Fibroblast of villous mesenchyme (primary cell): Measurements from ENCODE around the gene ZNF804B. TPM values are rescaled to one million over a fixed set of nuclear protein-coding genes. Genes with fewer than 3 reads are reported as not detected.

ENCODE experiments used
- DNase-seq: peaks from one replicate; pipeline ENCODE4 v3.0.0-alpha.2; 2010; ENCODE audit warnings: low read depth
- H3K4me3 ChIP-seq: 2 replicates; pipeline ENCODE4 v1.5.1; 2011; ENCODE audit warnings: low read depth, mild to moderate bottlenecking, low read length
- total RNA-seq: library from RNA; depleted of rRNA; stranded (reverse); fragments of >200 nt; gene quantifications from 2 replicates; pipeline ENCODE4 v1.2.3, GENCODE V29; 2012
- TF ChIP-seq, protein P1 (sequence below): IDR thresholded peaks from 2 replicates; pipeline ENCODE4 v1.5.1; 2012; ENCODE audit warnings: low read depth, mild to moderate bottlenecking, low read length; ENCODE audit not compliant: insufficient read depth

Gene ZNF804B
- total RNA-seq, 1 donor = not detected

DNA sequence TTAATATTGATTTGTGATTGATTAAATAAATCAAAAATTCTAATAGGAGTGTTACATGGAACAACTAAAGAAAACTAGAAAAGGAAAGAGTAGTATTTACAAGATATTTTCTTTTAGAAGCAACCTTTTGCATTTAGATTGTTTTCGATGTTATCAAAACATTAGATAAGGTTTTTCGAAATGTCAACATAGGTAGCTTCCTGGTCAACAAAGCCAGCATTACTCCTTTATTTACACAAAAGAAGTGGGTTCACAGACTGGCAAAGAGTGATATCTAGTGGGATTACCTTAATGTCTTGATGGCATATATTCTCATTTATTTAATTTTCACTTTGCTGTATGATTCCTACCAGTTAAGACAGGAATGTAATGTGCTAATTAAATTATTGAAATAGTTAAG lies 153.4 kb downstream of the ZNF804B start:
- TF ChIP-seq, protein P1, sequence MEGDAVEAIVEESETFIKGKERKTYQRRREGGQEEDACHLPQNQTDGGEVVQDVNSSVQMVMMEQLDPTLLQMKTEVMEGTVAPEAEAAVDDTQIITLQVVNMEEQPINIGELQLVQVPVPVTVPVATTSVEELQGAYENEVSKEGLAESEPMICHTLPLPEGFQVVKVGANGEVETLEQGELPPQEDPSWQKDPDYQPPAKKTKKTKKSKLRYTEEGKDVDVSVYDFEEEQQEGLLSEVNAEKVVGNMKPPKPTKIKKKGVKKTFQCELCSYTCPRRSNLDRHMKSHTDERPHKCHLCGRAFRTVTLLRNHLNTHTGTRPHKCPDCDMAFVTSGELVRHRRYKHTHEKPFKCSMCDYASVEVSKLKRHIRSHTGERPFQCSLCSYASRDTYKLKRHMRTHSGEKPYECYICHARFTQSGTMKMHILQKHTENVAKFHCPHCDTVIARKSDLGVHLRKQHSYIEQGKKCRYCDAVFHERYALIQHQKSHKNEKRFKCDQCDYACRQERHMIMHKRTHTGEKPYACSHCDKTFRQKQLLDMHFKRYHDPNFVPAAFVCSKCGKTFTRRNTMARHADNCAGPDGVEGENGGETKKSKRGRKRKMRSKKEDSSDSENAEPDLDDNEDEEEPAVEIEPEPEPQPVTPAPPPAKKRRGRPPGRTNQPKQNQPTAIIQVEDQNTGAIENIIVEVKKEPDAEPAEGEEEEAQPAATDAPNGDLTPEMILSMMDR = no peak
- no peak for DNase-seq
- no peak overlapping the region for H3K4me3 ChIP-seq

DNA sequence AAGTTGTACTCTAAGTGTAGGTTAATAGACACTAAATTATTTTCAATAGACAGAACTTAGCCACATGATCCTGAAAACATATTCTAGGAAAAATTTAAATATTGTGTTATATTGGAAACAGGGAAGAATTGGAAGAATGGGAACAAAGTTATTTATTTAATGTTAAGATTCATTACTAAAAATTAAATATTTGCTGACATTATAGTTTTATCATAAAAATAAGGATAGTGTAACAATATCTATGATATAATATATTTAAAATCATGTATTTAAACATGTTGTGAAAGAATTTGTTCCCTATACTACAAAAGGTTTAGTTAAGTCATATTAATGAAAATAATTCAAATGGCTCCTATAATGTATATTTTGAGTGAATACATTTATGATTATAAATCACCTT lies 156.1 kb downstream of the ZNF804B start:
- no peak overlapping the region for H3K4me3 ChIP-seq
- TF ChIP-seq, protein P1 = no peak
- DNase-seq = no peak

DNA sequence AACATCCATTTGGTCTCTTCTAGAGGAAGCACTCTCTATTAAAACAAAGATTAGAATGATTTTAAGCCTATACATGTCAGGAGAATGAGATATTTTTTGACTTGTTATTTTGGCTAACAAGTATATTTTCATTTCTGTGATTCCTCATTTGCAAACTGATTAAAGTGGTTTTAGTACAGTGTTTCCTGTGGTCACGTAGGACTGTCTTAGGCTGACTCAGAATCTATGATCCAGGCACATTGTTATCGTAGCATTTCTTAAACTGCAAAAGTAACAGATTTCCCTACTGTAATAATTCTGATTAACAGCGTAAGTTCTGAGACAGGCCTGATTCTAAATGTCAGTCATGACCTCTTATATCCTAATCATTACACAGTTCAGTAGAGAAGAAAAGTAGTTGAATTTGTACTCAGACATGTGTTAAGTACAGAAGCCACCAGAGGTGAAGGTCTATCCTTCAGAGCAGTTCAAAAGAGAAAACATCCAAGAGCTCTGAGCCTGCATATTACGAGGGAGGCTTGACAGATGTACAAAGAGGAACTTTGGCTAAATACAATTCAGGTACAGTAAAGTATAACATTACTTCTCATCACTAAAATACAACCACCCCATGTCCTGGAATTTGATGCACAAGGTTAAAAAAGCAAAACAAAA lies 160.1 kb downstream of the ZNF804B start:
- DNase-seq = no peak
- TF ChIP-seq, protein P1 = no peak
- H3K4me3 ChIP-seq = no peak overlapping the region

DNA sequence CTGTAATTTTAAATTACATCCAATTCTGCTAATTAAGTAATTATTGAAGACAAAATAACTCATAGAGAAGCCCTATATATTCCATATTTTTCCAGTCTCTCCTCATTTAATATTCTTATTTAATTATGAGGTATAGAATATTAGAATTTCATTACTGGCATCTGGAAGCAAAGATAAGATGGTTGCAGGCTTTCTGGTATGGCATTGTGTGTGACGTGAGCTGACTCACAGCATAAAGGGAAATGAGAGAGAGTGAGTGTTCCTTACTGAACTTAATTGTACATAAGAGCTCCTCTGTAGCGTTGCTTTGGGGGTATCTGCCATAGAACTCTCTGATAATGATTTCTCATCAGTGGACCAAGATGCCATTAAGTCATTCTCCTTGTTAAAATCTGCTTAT lies 163.4 kb downstream of the ZNF804B start:
- TF ChIP-seq, protein P1 = no peak
- DNase-seq = no peak
- no peak overlapping the region for H3K4me3 ChIP-seq

DNA sequence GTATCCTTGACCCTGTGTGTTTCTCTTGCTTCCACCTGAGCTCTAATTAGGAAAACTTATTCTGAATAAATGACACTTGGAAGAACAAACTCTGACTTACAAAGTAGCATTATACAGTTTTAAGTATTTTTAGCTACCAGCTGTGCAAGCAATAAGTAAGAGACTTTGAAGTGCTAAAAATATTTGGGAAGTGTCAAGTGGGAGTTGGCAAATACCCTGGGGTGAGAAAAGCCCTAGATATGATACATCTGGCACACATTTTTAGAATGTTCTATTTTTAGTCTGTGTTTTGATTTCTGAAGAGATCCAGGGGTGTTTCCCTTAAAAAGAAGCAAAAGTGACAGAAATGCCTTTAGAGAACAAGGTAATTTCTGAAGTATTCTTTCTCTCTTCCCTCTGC lies 168.8 kb downstream of the ZNF804B start:
- DNase-seq = no peak

DNA sequence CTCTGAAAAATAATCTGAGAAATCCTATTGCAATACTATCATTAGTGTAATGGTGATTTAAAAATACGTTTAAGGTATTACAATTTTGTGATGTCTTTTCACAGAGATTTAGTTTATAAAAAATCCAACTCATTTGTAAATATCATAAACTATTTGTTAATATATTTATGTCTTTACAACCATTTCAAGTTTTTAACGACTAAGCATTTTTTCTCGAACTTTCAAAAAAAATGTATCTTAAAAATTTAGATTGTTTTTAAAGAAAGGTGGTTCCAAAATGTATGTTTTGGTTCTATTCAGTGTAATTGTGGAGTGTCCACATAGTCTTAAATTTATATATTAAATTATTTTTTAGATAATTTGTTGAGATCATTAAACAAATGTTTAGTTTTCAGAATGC lies 170.2 kb downstream of the ZNF804B start:
- DNase-seq = no peak
- TF ChIP-seq, protein P1 = no peak
- H3K4me3 ChIP-seq = no peak overlapping the region

More for the DNA sequence above, 168.8 kb downstream of the ZNF804B start:
- H3K4me3 ChIP-seq = no peak overlapping the region
- TF ChIP-seq, protein P1 = no peak

DNA sequence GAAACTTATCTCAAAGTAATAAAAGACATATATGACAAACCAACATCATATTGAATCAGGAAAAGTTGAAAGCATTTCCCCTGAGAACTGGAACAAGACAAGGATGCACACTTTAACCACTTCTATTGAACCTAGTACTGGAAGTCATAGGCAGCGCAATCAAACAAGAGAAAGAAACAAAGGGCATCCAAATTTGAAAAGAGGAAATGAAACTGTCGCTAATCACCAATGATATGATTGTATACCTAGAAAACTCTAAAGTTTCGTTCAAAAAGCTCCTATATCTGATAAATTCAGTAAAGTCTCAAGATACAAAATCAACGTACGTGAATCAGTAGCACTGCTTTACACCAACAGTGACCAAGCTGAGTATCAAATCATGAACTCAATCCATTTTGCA lies 173.8 kb downstream of the ZNF804B start:
- no peak overlapping the region for H3K4me3 ChIP-seq
- TF ChIP-seq, protein P1 = no peak
- DNase-seq = no peak
